Measurements from ENCODE around the gene NPC1. TPM values are rescaled to one million over a fixed set of nuclear protein-coding genes. Genes with fewer than 3 reads are reported as not detected.

The NPC1 gene
- total and polyA plus RNA-seq, 2 of the 8 experiments (the other 6 are each of a cell fraction or from before 2014, with no cell fraction given) = 34.1 to 39.5 TPM

DNA sequence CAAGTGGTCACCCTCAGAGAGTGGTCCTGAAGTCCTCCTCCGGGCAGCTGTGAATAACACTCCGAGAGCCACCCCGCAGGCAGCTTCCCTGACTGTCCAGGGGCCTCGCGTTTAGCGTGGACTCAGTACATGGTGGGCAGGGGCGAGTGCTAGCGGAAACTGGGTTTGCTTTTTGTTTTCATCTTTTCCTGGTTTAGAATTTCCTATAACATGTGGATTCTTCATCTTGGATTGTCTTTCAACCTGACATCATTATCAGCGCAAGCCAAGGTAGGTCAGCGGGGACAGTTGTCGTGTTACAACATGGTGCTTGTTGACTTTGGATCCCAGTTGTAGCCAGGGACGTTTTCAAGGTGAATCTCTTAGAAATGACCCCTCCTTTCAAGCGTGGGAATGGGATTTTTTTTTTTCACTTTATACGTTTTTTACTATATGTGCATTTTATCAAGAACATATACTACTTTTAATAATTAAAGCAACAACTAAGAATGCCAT is 62.0 kb downstream of the NPC1 start (continued):
- TF ChIP-seq EZH2 (IDR thresholded peaks at IDR 0.05; ENCODE audit: low read depth, low read length, severe bottlenecking) (no peak), CEBPB (IDR thresholded peaks at IDR 0.05; ENCODE audit: low read depth, low read length) (no peak)

Measured in H1 (cell line).